Astrocyte (in vitro differentiated cells and primary cell): ENCODE data around the gene ZFHX3.

Experiments
- CTCF ChIP-seq: IDR thresholded peaks from 2 replicates; pipeline ENCODE4 v1.5.1; 2011; ENCODE audit warnings: low read depth, mild to moderate bottlenecking, inconsistent platforms, low read length, moderate library complexity; ENCODE audit not compliant: insufficient read depth
- EZH2 ChIP-seq: IDR thresholded peaks from 2 replicates; pipeline ENCODE4 v1.6.1; 2012; ENCODE audit warnings: mild to moderate bottlenecking, low read length, inconsistent platforms; ENCODE audit not compliant: insufficient read depth

DNA sequence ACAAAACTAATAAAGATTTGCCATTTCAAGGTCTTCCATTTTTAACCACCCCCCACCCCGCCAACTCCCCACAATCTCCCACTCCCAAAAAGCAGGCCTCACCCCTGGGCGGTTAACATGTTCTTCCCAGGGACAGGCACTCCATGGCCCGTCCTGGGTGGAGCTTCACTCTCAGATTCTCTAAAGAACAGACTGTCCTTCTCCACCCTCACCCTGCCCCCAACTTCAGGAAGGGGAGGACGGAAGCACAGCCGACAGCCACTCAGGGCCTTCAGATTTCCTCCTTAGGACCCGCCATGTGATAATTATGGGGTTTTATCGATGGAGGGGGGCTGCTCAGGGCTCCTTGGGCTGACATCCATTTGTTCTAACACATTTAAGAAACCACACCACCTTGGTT, 61.9 kb downstream of the ZFHX3 start:
- no peak for TF ChIP-seq CTCF
- TF ChIP-seq EZH2 = no peak
